Upper lobe of right lung (tissue), 1 donor: Measurements from ENCODE around the gene ADAMTS2. TPM values are rescaled to one million over a fixed set of nuclear protein-coding genes. Genes with fewer than 3 reads are reported as not detected.
A peak's percentile ranks its signal among the peaks of the same experiment; 100 is the strongest.

ENCODE experiments used
- ATAC-seq: fragments of 200-7000 bp; cut with Tn5 transposase; one replicate; pipeline ENCODE4 v1.9.1; 2020; ENCODE audit warnings: mild to moderate bottlenecking, moderate library complexity
- DNase-seq: peaks from one replicate; pipeline ENCODE4 v3.0.0-alpha.2; 2020
- H3K27ac ChIP-seq: fragments of 200-600 bp; one replicate; pipeline ENCODE4 v1.8.0; 2022
- H3K27me3 ChIP-seq: fragments of 200-600 bp; one replicate; pipeline ENCODE4 v1.8.0; 2022; ENCODE audit warnings: mild to moderate bottlenecking
- H3K36me3 ChIP-seq: fragments of 200-600 bp; one replicate; pipeline ENCODE4 v1.8.0; 2022
- H3K4me1 ChIP-seq: fragments of 200-600 bp; one replicate; pipeline ENCODE4 v1.8.0; 2022
- H3K4me3 ChIP-seq: fragments of 200-600 bp; one replicate; pipeline ENCODE4 v1.8.0; 2022; ENCODE audit warnings: mild to moderate bottlenecking
- H3K9me3 ChIP-seq: fragments of 200-600 bp; one replicate; pipeline ENCODE4 v1.8.0; 2022
- CTCF ChIP-seq: fragments of 200-600 bp; IDR thresholded peaks from one replicate; pipeline ENCODE4 v1.8.0; 2022; ENCODE audit warnings: antibody characterized with exemption
- intact Hi-C: fragments of 100-400 bp; cut with DNase I; formaldehyde crosslinking; loops from one replicate; pipeline ENCODE4 v1.11.0; 2022
- total RNA-seq: library from RNA; stranded (reverse); fragmentation: NEBNext Ultra II Directional; extraction: Animal tissue kit (Norgen Biotek cat#: 25700); gene quantifications from one replicate; pipeline ENCODE4 v1.2.1, GENCODE V29; 2021
- donor health status: DM: no; HTN: yes; CAD: no; lungs with severe emphysema.

ADAMTS2 gene
- total RNA-seq, 1 donor from 2014 or later, result 16.4 TPM

- Histone ChIP-seq H3K27me3 (no peaks in the 10 kb centered on the region), H3K36me3 (no peaks in the 10 kb centered on the region), H3K27ac (no peak overlapping the region), H3K4me3 (no peak overlapping the region), H3K4me1 (no peaks in the 10 kb centered on the region), H3K9me3 (no peaks in the 10 kb centered on the region)
- ATAC-seq, result no peak
- no peak for TF ChIP-seq CTCF
- intact Hi-C loops, result no loop called here
- DNase-seq, result no peak
These were observed 223.6 kb downstream of the ADAMTS2 start for GRCh38 chr5:179121667-179122111.

DNA sequence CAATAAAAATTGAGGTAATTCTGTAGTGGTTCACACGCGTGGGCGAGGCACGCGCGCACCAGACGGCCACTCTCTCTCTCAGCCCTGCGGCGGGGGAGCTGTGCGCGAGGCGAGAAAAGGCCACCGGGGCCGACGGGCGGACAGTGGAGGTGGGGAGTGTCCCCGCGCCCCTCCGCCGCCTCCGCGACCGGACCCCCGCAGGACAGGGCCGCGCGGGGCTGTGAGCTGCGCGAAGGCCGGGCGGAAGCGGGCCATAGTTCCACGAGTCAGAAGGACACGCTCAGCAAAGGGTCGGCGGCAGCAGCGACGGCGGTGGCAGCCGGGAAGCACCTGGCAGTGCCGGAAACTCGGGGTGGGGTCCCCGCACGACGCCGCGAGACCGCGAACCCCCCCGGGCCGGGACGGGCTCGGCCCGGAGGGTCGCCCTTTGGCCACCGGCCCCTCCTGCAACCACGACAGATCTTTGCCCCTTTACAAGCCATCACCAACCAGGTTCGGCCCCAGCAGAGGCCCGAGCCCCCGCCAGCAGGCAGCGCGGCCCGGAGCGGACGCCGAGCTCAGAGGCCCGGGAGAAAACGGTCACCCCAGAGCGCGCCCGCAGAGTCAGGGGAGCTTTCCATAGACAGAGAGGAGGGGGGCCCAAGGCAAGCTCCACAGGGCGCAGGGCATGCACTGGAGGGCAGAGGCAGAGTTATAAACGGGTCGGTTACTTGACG lies 224.2 kb downstream of the ADAMTS2 start:
- no peak for TF ChIP-seq CTCF

DNA sequence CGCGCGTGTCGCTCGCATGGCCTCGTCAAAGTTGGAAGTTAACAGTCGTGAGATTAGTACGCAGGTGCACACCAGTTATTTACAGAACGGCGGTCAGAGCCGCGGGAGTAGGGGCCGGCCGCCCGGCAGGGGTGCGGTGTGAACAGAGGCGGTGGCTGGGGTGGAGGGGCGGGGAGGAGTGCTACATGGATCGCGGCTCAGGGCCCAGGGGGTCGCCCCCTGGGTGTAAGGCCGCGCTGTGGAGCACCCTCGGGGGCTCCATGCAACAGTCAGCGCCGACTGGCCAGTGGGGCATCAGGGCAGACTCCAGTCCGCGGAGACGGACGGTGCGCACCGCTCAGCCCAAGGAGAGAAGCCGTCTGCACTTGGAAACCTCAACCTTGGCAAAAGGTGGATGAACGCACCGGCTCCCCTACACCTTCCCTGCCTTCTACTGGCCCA lies 224.8 kb downstream of the ADAMTS2 start:
- ATAC-seq, result no peak
- DNase-seq, result peak; percentile 52
- H3K27ac ChIP-seq, result no peak overlapping the region
- no peak overlapping the region for H3K4me3 ChIP-seq
- H3K9me3 ChIP-seq, result no peaks in the 10 kb centered on the region
- no peak for TF ChIP-seq CTCF
- intact Hi-C loops, result no loop called here
- no peaks in the 10 kb centered on the region for H3K36me3 ChIP-seq
- no peaks in the 10 kb centered on the region for H3K4me1 ChIP-seq
- no peaks in the 10 kb centered on the region for H3K27me3 ChIP-seq

More for the DNA sequence above, 224.2 kb downstream of the ADAMTS2 start:
- Histone ChIP-seq H3K27ac (no peak overlapping the region), H3K4me3 (no peak overlapping the region), H3K4me1 (no peaks in the 10 kb centered on the region), H3K36me3 (no peaks in the 10 kb centered on the region), H3K9me3 (no peaks in the 10 kb centered on the region), H3K27me3 (no peaks in the 10 kb centered on the region)
- ATAC-seq, result no peak
- intact Hi-C loops, result no loop called here
- peak; percentile 52 for DNase-seq

DNA sequence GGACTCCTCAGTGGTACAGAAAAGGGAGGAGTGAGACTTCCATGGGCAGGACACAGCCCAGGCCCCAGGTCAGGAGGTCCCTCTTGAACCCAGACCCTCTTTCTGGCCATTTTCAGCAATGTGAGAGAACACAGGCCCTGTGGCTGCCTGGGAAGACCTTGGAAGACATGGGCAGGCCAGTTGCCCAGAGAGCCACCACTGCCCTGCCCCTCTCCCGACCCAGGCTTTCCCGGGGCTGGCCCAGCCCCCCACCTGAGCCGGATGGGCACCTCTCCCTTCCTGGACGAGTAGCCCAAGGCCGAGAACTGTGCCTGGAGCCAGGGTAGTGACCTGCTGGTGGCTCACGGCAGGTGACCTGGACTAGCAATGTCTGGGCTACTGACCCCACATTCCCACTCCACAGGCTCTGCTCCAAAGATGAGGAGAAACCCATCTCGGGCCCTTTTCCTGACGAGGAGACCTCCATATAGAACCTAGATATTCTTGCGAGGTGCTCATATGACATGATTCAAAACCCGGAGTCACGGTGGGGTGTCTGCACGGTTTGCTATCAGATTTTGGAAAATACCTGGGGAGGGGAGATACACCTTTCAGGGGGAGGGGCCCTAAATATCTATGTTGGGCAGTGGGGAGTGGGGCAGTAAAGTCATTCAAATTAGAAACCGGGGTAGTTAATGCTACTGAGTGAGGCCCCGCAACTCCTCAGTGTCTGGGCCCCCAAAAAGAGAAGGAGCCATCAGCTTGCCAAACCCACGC lies 225.7 kb downstream of the ADAMTS2 start:
- ATAC-seq, result no peak
- H3K9me3 ChIP-seq, result no peaks in the 10 kb centered on the region
- H3K4me1 ChIP-seq, result no peaks in the 10 kb centered on the region
- H3K4me3 ChIP-seq, result no peak overlapping the region
- H3K27ac ChIP-seq, result no peak overlapping the region
- no peaks in the 10 kb centered on the region for H3K36me3 ChIP-seq
- no peak for TF ChIP-seq CTCF
- DNase-seq, result peak; percentile 37
- intact Hi-C loops, result no loop called here
- H3K27me3 ChIP-seq, result no peaks in the 10 kb centered on the region

GRCh38 chr5:179118756-179119414 lies 226.4 kb downstream of the ADAMTS2 start:
- intact Hi-C loops, result no loop called here

More at GRCh38 chr5:179118756-179119414, 226.4 kb downstream of the ADAMTS2 start:
- no peak for TF ChIP-seq CTCF
- no peaks in the 10 kb centered on the region for H3K27me3 ChIP-seq
- no peaks in the 10 kb centered on the region for H3K4me1 ChIP-seq
- DNase-seq (peak; percentile 43), ATAC-seq (no peak)
- H3K27ac ChIP-seq, result no peak overlapping the region
- no peaks in the 10 kb centered on the region for H3K36me3 ChIP-seq
- H3K4me3 ChIP-seq, result no peak overlapping the region
- H3K9me3 ChIP-seq, result no peaks in the 10 kb centered on the region
